Common myeloid progenitor, CD34-positive (primary cell): Measurements from ENCODE around the gene GNAS.

ENCODE experiments used
- CTCF ChIA-PET: fragments of 350-600 bp; sonication (Branson Sonifier 250); formaldehyde crosslinking; loops from one replicate; lab custom pipeline; 2021; ENCODE audit warnings: antibody characterized with exemption; lab: Charles Lee
- POLR2A ChIA-PET: fragments of 350-600 bp; sonication (Branson Sonifier 250); formaldehyde crosslinking; loops from one replicate; lab custom pipeline; 2021; ENCODE audit warnings: antibody characterized with exemption; lab: Charles Lee
- DNase-seq, 3 donors: peaks; one replicate each; pipeline versions ENCODE4 v3.0.0 to v3.0.0-alpha.2; 2013
- H3K27ac ChIP-seq, 2 experiments: 1 replicate in 1 of 2; 2 replicates in 1 of 2; pipeline ENCODE4 v1.7.0; 2013; ENCODE audit warnings: inconsistent platforms in 2 of 2, low read length in 2 of 2, mild to moderate bottlenecking in 2 of 2, low read depth in 1 of 2, moderate library complexity in 1 of 2; ENCODE audit not compliant: severe bottlenecking in 2 of 2, insufficient read depth in 1 of 2, poor library complexity in 1 of 2
- H3K27me3 ChIP-seq, 5 experiments: replicated peaks in 2 of 5; 1 replicate in 3 of 5; 2 replicates in 2 of 5; pipeline versions ENCODE4 v1.6.1 to v1.7.0; 2013; ENCODE audit warnings: low read length in 4 of 5, mild to moderate bottlenecking in 2 of 5, moderate library complexity in 2 of 5, inconsistent platforms in 1 of 5; ENCODE audit not compliant: insufficient read depth in 5 of 5, control insufficient read depth in 4 of 5
- H3K36me3 ChIP-seq, 4 experiments: 1 replicate in 2 of 4; 2 replicates in 2 of 4; pipeline versions ENCODE4 v1.6.1 to v1.7.0; 2013; ENCODE audit warnings: low read length in 3 of 4, control low read depth in 1 of 4, mild to moderate bottlenecking in 1 of 4; ENCODE audit not compliant: control insufficient read depth in 4 of 4, insufficient read depth in 4 of 4
- H3K4me1 ChIP-seq, 4 experiments: 1 replicate in 3 of 4; 2 replicates in 1 of 4; pipeline versions ENCODE4 v1.6.1 to v1.7.1; 2013; ENCODE audit warnings: low read length in 3 of 4, mild to moderate bottlenecking in 3 of 4, control low read depth in 1 of 4, inconsistent platforms in 1 of 4, moderate library complexity in 1 of 4; ENCODE audit not compliant: control insufficient read depth in 4 of 4, insufficient read depth in 4 of 4; ENCODE audit errors: control extremely low read depth in 1 of 4
- H3K4me3 ChIP-seq, 7 experiments: 1 replicate in 4 of 7; 2 replicates in 3 of 7; pipeline versions ENCODE4 v1.5.1 to v1.7.0; 2013; ENCODE audit warnings: mild to moderate bottlenecking in 7 of 7, low read length in 6 of 7, moderate library complexity in 6 of 7, inconsistent platforms in 2 of 7, low read depth in 2 of 7, control low read depth in 1 of 7; ENCODE audit not compliant: insufficient read depth in 4 of 7, control insufficient read depth in 1 of 7; ENCODE audit errors: extremely low read depth in 1 of 7
- H3K9me3 ChIP-seq, 5 experiments: 1 replicate in 4 of 5; 2 replicates in 1 of 5; pipeline versions ENCODE4 v1.6.1 to v1.7.1; 2013; ENCODE audit warnings: low read length in 4 of 5, mild to moderate bottlenecking in 2 of 5, inconsistent platforms in 1 of 5, low read depth in 1 of 5, moderate library complexity in 1 of 5; ENCODE audit not compliant: control insufficient read depth in 4 of 5, insufficient read depth in 2 of 5; ENCODE audit errors: control extremely low read depth in 1 of 5
- WGBS: methylation state at CpG from one replicate; pipeline ENCODE4 v1.1.5; 2013; ENCODE audit not compliant: insufficient coverage; 5-methylcytosine and 5-hydroxymethylcytosine counted together

The GNAS gene

GRCh38 chr20:58908221-58908620 lies 55.7 kb downstream of the GNAS start:
- Histone ChIP-seq H3K4me3 (peak overlapping the region in 6 of 7 experiments; percentile 12 to 62 (median 39)), H3K27ac (peak overlapping the region; percentile 67 to 75), H3K9me3 (no peaks in the 10 kb centered on the region), H3K36me3 (peaks cover 23 to 76% (median 53%) of the 10 kb centered on the region in 4 experiments), H3K27me3 (no peaks in the 10 kb centered on the region), H3K4me1 (peaks cover 23 to 32% (median 30%) of the 10 kb centered on the region in 4 experiments)
- ChIA-PET CTCF (interaction anchor here (1.2 kb wide), 1 partner anchor 13 kb away, joined by 4 read pairs; no protein-coding TSS in a partner anchor), POLR2A (interaction anchor here (1.1 kb wide), 2 partner anchors 31 to 124 kb away, joined by 3 to 5 read pairs; partner anchors contain the start of gene ATP5F1E)
- WGBS: 6% methylated on average over 2 of the region's 4 CpGs
- DNase-seq: no peak

DNA sequence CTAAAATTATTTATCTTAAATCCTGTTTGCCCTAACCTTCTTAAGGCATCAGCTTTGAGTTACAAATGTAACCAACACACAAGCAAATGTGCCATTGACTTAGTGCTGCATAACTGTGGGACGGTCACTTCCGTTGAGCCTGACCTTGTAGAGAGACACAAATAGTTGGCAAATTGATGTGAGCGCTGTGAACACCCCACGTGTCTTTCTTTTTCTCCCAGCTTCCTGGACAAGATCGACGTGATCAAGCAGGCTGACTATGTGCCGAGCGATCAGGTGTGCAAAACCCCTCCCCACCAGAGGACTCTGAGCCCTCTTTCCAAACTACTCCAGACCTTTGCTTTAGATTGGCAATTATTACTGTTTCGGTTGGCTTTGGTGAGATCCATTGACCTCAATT lies 56.4 kb downstream of the GNAS start:
- WGBS: 81% methylated on average over 9 of the region's 9 CpGs
- Histone ChIP-seq H3K27ac (no peak overlapping the region), H3K36me3 (peaks cover 22 to 69% (median 50%) of the 10 kb centered on the region in 4 experiments)

DNA sequence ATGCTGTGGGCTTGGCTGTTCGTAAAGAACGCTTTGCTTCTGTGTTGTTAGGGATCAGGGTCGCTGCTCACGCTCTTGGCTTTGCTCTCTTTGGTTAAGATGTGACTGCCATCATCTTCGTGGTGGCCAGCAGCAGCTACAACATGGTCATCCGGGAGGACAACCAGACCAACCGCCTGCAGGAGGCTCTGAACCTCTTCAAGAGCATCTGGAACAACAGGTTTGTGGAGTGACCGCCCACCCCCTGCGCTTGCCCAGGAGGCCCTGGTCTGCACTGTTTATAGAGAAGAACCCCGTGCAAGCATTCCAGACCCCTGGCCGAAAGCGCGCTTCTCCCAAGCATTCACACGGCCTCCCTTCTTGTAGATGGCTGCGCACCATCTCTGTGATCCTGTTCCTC lies 57.1 kb downstream of the GNAS start:
- CTCF ChIA-PET: no interaction called here

More for the DNA sequence above, 56.4 kb downstream of the GNAS start:
- ChIA-PET CTCF (no interaction called here), POLR2A (no interaction called here)
- Histone ChIP-seq H3K9me3 (no peaks in the 10 kb centered on the region), H3K27me3 (no peaks in the 10 kb centered on the region), H3K4me3 (peak overlapping the region in 2 of 7 experiments; percentile 6 to 62), H3K4me1 (peaks cover 23 to 32% (median 30%) of the 10 kb centered on the region in 4 experiments)
- no peak for DNase-seq

GRCh38 chr20:58910473-58910872 lies 58.0 kb downstream of the GNAS start:
- POLR2A ChIA-PET: interaction anchor here (0.8 kb wide), 1 partner anchor 61 kb away, joined by 3 read pairs; no protein-coding TSS in a partner anchor
- no peaks in the 10 kb centered on the region for H3K27me3 ChIP-seq
- CTCF ChIA-PET: no interaction called here
- WGBS: 97% methylated on average over 11 of the region's 14 CpGs
- H3K36me3 ChIP-seq: peaks cover 18 to 56% (median 40%) of the 10 kb centered on the region in 4 experiments
- no peak overlapping the region for H3K4me3 ChIP-seq
- H3K9me3 ChIP-seq: no peaks in the 10 kb centered on the region
- DNase-seq: no peak
- no peak overlapping the region for H3K27ac ChIP-seq
- peaks cover 23 to 32% (median 29%) of the 10 kb centered on the region in 4 experiments for H3K4me1 ChIP-seq

More for the DNA sequence above, 57.1 kb downstream of the GNAS start:
- H3K4me1 ChIP-seq: peaks cover 23 to 32% (median 30%) of the 10 kb centered on the region in 4 experiments
- WGBS: 97% methylated on average over 14 of the region's 15 CpGs
- no peak for DNase-seq
- H3K27ac ChIP-seq: no peak overlapping the region
- no peaks in the 10 kb centered on the region for H3K9me3 ChIP-seq
- no peaks in the 10 kb centered on the region for H3K27me3 ChIP-seq
- POLR2A ChIA-PET: no interaction called here
- H3K36me3 ChIP-seq: peaks cover 20 to 63% (median 47%) of the 10 kb centered on the region in 4 experiments
- no peak overlapping the region for H3K4me3 ChIP-seq

DNA sequence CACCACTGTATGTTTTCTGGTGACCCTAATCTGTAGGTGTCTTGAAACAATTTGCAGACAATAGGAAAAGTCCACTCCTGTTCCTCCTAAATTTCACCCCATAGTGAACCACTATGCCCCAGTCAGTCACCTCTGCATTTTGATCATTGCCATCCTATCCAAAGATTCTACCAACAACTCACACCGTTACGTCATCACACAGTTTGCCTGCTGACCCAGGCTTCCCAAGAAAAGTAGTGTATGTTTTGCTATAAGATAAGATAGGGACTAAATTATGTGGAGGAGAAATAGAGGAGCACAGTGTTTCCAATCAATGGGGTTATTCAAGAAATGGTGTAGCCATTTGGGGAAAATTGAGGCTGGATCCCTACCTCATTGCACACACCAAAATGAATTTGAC lies 58.8 kb downstream of the GNAS start:
- H3K4me1 ChIP-seq: peaks cover 21 to 27% (median 26%) of the 10 kb centered on the region in 4 experiments
- DNase-seq: no peak
- peaks cover 14 to 47% (median 32%) of the 10 kb centered on the region in 4 experiments for H3K36me3 ChIP-seq
- no peak overlapping the region for H3K27ac ChIP-seq
- H3K4me3 ChIP-seq: no peak overlapping the region
- POLR2A ChIA-PET: interaction anchor here (0.8 kb wide), 1 partner anchor 60 kb away, joined by 3 read pairs; no protein-coding TSS in a partner anchor
- H3K9me3 ChIP-seq: no peaks in the 10 kb centered on the region
- WGBS: no CpG with 5 or more reads among the region's 2 CpGs
- no peaks in the 10 kb centered on the region for H3K27me3 ChIP-seq
- CTCF ChIA-PET: no interaction called here

GRCh38 chr20:58911970-58912369 lies 59.5 kb downstream of the GNAS start:
- WGBS: 88% methylated on average over 2 of the region's 3 CpGs
- ChIA-PET POLR2A (no interaction called here), CTCF (interaction anchor here (1.0 kb wide), 1 partner anchor 11 kb away, joined by 5 read pairs; no protein-coding TSS in a partner anchor)
- Histone ChIP-seq H3K4me3 (no peak overlapping the region), H3K4me1 (peaks cover 18 to 22% (median 20%) of the 10 kb centered on the region in 4 experiments), H3K9me3 (no peaks in the 10 kb centered on the region), H3K27me3 (no peaks in the 10 kb centered on the region), H3K27ac (no peak overlapping the region), H3K36me3 (peaks cover 14 to 42% (median 30%) of the 10 kb centered on the region in 4 experiments)
- DNase-seq: no peak

GRCh38 chr20:58913079-58913478 lies 60.6 kb downstream of the GNAS start:
- POLR2A ChIA-PET: no interaction called here
- Histone ChIP-seq H3K4me3 (no peak overlapping the region), H3K4me1 (peaks cover 9 to 11% (median 10%) of the 10 kb centered on the region in 4 experiments), H3K27ac (no peak overlapping the region), H3K36me3 (peaks cover 14 to 37% (median 29%) of the 10 kb centered on the region in 4 experiments), H3K27me3 (no peaks in the 10 kb centered on the region), H3K9me3 (no peaks in the 10 kb centered on the region)
- WGBS: 100% methylated on average over 3 of the region's 4 CpGs
- CTCF ChIA-PET: interaction anchor here (1.0 kb wide), 1 partner anchor 10 kb away, joined by 5 read pairs; no protein-coding TSS in a partner anchor
- no peak for DNase-seq
